ENCODE measurements around the gene FARS2.

Gene FARS2

DNA sequence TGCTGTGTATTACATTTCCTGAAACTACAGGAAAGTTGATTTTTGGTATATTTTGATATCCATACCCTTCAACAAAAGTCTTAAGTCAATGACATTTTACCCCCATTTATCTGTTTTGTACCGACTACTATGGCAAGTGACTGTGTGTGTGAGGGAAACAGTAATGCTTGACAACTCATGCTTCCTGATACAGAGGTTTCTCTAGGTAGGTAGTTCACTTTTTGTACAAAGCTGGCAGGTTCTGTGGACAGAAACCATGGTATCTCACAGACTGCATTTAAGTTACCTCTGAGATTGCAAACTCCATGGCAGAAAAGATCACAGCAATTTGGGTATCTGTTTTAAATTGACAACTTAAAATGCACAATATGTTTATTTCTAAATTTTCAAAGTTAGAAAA lies 28.8 kb downstream of the FARS2 start:
- DNase-seq: no peak

DNA sequence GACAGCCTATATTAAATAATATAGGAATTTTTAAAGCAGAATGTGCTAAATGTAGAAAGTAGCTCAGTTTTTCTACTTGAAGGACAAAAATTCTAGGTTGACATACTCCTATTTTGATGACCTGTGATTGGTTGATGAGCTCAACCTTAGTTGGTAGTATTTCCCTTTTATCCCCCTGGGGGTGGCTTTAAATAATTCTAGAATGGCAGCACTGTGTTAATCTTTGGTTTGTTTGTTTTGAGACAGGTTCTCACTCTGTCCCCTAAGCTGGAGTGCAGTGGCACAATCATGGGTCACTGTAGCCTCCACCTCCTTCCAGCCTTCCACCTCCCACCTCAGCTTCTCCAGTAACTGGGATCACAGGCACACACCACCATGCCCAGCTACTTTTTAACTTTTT lies 29.2 kb downstream of the FARS2 start:
- no peak for DNase-seq

GRCh38 chr6:5292154-5292553 lies 30.8 kb downstream of the FARS2 start:
- no peak for DNase-seq

GRCh38 chr6:5293692-5294091 lies 32.4 kb downstream of the FARS2 start:
- no peak for DNase-seq

DNA sequence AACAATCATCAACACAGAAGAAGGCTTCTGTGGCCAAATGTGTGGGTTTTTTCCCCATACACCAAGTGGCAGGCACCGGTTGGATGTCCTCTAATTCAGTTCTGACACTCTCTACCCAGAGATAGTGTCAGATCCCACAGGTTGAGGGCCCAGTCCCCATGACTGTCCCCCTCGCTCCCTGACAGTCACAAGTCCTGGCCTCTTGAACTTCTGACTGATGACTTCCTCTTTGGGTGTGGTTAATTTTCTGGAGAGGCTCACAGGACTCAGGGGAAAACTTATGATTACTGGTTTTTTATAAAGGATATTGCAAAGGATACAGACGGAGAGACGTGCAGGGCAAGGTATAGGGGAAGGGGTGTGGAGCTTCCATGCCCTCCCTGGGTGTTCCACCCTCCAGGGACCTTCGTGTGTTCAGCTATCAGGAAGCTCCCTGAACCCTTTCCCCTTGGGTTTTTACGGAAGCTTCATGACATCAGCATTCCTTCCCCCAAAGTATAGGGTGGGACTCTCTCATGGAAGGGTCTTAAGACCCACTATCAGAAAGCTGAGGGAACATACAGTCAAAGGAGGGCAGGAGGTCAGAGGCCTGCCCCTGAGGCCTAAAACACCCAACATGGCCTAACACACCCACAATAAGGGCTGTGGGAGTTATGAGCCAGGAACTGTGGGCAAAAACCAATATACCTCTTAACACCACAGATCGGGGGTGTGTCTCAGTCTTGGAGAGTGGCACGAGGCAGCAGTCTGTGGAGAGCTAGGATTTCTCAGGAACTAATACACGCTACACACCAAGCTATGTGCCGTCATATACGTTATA lies 33.3 kb downstream of the FARS2 start:
- DNase-seq: no peak

DNA sequence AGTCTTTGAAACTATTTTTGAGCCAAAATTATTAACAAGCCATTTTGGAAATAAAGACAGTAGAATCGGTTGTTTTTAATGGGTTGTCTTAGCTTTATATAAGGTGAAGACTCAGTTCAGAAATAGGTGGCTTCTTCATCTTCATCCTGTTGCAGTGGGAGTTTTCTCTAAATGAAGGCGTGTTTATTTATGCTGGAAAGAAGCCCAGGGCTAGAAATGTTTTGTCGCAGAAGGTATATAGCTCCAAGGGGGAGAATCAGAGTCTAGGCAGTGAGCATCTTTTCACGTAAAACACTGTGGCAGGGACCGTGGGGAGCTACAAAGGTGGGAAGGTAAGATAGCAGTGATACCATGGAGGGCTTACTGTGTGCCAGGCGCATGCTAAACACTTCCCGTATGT lies 34.3 kb downstream of the FARS2 start:
- no peak for DNase-seq

GRCh38 chr6:5300206-5300764 lies 39.0 kb downstream of the FARS2 start:
- DNase-seq: no peak

GRCh38 chr6:5302220-5302946 lies 41.1 kb downstream of the FARS2 start:
- DNase-seq: no peak

DNA sequence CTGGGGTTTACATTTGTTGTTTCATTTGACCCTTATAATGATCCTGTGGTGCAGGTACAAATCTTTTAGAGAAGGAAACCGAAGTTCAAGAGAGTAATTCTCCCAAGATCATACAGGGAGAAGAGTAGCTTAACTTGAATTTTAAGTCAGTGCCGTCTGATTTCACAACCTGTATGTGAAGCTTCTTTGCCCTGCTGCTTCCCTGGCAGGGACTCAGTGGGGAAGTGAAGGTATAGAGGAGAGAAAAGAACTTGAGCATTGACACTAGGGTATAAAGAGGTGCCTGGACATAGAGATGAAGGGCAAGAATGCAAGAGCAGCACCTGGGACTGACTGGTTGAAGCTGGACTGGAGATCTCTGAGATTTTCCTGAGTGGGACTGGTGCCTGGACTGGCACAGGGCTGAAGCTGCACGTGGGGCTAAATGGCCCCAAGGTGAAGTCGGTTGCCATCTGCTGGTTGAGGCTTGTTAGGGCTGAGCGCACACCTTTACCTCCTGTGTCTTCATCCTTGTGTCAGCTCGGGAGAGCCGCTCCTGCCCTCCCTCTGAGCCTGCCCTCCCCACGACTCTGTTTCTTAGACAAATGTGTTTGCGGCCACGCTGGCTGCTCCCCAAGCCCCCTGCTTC lies 41.8 kb downstream of the FARS2 start:
- DNase-seq: peak; percentile 27

DNA sequence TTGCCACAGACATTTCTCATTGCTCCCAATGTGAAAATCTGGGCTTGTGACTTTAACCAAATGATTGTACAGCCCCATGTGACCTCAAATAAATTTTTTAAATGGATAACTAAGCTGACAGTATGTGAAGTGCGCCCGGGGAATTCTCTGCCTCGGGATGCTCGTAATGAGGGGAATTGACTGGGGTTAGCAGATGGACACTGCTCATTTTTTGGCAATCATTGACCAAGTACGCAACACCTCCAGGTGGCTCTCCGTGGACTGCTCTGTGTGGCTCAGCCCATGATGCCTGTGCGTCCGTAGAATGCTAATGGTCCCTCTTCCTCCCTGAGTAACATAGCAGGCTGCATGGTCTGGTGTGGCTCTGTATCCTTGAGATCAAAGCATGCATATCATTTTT lies 42.4 kb downstream of the FARS2 start:
- DNase-seq: no peak

GRCh38 chr6:5305968-5306626 lies 44.8 kb downstream of the FARS2 start:
- DNase-seq: no peak

- DNase-seq: no peak
Observed at GRCh38 chr6:5307058-5307457, 45.7 kb downstream of the FARS2 start.

DNA sequence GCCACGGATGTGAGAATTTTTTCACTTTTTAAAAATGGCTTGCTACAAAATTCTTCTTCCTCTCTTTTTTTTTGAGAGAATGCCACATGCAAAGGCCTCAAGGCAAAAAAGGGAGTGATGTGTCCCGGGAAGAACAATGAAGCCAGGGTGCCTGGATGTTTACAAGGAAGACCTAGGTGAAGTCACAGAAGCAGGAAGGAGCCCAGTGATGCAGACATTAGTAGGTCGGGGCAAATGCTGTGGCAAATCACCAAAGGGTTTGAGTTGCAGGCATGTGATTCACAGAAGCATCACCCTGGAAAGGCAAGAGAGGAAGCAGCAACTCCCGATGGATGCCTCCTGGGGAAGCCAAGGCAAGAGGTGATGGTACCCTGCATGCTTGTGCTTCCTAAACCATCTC lies 46.8 kb downstream of the FARS2 start:
- DNase-seq: no peak

DNA sequence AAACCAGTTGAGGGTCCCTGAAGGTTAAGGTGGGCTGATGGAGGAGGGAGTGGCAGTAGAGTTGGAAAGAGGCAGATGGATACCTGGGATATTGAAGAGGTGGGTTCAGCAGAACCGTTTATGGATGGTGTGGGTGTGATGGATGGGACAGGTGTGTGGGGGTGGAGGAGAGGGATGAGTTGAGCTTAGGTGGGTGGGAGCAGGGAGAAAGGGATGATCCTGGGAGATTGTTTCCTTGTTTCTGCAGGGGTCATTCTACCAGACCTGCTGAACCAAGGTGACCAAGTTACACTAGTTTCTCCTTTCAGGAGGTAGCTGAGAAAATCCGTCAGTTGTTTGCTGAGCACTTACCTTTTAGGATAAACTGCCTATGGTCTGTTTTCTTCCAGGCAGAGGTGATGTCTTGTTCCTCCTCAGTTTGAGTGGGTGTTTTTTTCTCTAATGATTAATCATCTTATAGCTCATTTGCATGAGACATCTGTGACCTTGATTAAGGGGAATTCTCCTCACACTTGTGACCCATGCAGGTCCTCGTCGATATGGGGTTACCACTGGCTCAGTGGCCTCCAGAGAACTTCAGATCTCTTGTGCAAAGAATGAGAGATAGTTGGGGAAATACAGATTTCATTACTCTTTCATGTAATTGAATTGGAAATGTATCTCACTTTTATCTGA lies 53.0 kb downstream of the FARS2 start:
- no peak for DNase-seq

DNA sequence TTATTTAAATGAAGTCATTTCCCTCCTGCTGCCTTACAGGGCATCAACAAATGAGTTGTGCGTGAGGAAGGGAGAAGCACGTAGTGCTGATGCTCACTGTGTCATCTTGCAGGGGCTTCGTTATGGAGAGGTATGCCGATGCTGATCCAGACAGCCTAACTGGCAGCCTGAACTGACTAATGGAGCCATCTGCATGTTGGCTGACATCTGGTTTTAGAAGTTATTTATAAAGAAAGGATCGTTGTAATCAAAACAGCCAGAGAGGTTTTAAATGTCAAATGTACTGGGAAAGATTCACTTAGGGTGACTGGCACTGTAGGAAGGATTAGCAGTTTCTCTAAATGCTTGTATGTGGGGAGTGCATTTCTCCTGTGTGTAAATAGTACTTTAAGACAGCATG lies 54.6 kb downstream of the FARS2 start:
- DNase-seq: no peak

DNA sequence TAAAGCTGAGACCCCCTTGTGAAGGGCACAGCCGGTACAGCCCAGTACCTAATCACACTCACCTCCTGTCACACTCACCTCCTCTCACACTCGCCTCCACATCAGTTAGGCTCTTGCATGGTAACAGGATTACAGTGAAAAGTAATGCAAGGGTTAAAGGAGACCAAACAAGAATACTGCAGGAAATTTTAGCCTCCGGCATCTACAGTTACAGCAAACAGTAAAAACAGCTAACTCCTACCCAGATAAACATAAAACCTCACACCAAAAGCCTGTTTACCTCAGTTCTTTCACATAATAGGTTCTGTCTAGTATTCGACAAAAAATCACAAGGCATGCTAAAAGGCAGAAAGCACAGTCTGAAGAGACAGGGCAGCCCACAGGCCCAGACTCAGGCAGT lies 55.6 kb downstream of the FARS2 start:
- DNase-seq: no peak

DNA sequence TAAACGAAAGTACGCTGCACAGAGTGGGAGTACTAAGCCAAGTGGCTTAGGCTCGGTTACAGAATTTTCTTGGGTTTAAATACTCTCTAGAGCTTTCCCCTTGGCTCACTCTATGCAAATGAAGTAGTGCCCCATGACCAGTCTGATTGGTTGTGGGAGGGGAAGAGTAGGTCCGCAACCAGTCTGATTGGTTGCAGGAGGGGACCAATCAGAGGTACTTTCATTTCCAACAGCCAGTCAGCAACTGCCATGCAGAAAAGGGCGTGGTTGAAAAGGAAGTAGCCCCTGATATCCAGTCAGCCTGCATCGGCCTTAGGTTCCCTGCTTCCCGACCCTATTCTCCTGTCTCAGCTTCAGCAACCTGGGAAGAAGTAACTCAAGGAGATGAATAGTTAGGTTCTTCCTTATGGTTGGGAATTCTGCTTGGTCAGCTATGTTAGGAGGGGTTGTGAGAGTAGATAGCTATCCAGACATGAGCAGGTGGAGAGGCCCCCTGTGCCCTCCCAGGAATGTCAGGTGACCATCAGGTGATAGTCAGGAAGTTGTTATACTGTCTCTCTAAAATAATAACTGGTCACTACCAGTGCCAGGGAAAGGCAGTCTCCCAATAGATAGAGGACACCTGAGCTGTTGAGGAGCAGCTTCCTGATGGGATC lies 57.4 kb downstream of the FARS2 start:
- no peak for DNase-seq

DNA sequence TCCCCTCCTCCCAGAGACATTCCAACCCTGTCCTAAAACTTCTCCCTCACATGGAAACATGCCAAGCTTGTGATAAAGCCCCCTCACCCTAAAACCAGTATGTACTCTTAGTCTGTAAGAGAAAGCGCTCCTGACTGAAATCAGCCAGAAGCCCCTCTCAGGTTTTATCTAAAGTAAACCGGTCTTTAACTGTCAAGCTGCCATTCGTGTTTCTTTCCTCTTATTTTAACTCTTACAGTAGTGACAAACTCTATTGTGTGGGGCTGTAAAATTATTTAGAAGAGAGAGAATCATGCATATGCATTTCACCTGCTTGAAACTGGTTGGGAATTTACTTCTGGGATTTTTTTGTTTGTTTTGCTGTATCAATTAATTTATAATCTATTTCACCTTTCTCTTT lies 62.7 kb downstream of the FARS2 start:
- no peak for DNase-seq

GRCh38 chr6:5325173-5325572 lies 63.9 kb downstream of the FARS2 start:
- no peak for DNase-seq

DNA sequence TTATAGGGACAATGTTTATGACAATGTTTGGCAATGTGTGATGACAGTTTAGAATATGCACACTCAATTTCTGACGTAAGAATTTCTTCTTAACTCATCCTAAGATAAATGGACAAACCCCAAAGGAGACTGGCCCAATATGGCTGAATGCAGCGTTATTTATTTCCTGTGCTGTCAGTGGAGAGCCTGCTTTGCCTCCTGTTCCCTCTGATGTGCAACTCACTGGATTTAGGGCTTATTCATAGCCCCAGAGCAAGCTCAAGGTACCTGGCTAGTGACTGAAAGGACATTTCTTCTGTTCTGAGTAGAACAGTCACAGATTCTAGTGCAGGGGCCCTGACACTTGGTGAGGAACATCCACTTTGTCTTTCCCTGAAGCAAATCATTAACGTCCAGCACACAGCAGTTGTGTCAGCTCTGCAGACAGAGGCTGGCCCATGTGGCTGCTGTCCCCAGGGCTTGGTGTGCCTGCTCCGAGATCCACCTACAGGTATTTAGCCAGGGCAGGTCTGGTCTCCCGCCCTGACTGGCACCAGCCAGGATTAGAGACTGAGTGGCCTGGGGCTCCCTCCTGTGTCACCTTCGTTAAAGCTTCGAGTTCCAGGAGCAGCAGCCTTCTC lies 64.8 kb downstream of the FARS2 start:
- DNase-seq: no peak

GRCh38 chr6:5328800-5329199 lies 67.5 kb downstream of the FARS2 start:
- no peak for DNase-seq

Measured in femur (tissue), 1 donor.